GM18873 (cell line): Measurements from ENCODE around the gene ZNF253.
"Not testable (repeated sequence)": the region's sequence is repeated elsewhere in the genome, so short reads cannot be mapped to it uniquely, and the experiment has no call there.

ENCODE experiments used
- ATAC-seq: cut with Tn5 transposase; IDR thresholded peaks from one replicate; pipeline ENCODE4 v1.9.1; 2021; ENCODE audit warnings: mild to moderate bottlenecking, moderate library complexity, moderate number of reproducible peaks; ENCODE audit not compliant: unreplicated experiment, low FRiP score

ZNF253 gene

DNA sequence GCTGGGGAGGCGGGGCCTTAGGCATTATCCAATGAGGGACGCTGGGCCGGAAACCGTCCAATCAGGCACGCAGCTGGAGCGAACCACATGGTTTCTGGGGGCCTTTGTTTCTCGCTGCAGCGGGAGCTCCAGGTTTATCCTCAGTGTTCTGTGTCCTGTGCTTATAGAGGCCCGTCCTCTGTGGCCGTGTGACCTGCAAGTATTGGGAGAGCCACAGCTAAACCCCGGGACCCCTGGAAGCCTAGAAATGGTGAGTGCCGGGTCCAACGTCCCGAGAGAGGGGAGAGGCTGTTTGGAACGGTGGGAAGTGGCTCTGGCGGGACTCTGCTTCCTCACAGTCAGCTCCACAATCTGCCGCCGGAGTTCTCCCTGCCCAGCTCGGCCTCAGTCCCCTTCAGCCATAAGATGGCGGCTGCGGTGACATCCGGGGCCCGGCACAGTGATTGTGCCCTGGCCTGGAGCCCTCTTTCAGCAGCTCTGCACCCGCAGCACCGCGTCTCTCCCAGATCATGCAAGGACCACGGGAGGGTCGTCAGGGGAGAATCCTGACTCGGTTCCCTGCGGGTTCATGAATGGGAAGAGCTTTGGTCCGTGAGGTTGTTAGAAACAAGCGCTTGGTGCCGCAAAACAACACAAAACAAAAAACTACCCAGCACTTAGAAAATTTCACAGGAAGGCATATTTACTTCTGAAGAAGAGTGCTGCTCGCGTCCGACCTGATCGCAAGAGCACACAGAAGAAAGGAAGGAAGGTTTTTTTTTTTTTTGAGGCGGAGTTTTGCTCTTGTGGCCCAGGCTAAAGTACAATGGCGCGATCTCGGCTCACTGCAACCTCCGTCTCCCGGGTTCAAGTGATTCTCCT, at the start of gene ZNF253:
Gene ZNF253 (plus strand): TSS at position 133 of the 861 bp plus-strand sequence. CDS start 115 bp downstream, at position 248.
- peak; percentile 91 for ATAC-seq

DNA sequence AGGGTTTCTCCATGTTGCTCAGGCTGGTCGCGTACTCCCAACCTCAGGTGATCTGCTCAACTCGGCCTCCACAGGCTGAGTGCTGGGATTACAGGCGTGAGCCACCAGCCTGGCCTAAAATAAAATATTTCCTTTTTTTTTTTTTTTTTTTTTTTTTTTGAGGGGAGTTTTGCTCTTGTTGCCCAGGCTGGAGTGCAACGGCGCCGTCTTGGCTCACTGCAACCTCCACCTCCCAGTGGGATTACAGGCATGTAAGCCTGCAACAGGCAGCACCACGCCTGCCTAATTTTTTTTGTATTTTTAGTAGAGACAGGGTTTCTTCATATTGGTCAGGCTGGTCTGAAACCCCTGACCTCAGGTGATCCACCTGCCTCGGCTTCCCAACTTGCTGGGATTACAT, 49.0 kb upstream of the ZNF253 start:
- no peak for ATAC-seq

DNA sequence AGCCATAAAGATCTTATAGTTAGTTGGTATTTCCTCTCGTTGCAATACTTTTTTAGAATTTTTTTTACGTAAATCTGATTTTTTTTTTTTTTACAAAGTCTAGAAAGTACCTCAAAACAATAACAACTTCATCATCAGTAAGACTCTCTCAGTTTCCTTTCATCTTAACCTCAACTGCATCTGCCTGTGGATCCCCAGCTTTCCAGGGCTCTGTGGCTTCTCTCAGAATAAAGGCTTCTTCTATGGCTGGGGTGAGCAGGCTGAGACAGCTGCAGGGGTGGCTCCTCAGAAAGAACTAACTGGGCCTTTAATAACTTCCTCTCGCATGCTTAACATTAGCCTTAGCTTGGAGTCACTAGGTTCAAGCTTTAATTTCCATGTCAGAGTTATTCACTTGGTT, 48.3 kb upstream of the ZNF253 start:
- ATAC-seq: no peak

DNA sequence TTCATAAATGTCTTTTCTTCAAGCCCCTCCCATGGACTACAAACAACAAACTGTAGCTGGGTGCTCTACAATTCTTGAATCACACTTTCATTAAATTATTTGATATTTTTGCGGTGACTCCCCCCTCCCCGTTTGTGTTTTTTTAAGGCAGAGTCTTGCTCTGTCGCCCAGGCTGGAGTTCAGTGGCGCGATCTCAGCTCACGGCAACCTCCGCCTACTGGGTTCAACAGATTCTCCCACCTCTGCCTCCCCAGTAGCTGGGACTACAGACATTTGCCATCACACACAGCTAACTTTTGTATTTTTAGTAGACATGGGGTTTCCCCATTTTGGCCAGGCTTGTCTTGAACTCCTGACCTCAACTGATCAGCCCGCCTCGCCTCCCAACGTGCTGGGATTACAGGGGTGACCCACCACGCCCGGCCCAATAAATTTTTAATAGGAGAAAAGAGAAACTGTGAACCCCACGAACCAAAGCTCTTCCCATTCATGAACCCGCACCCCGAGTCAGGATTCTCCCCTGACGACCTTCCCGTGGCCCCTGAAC, 44.8 kb upstream of the ZNF253 start:
- no peak for ATAC-seq

DNA sequence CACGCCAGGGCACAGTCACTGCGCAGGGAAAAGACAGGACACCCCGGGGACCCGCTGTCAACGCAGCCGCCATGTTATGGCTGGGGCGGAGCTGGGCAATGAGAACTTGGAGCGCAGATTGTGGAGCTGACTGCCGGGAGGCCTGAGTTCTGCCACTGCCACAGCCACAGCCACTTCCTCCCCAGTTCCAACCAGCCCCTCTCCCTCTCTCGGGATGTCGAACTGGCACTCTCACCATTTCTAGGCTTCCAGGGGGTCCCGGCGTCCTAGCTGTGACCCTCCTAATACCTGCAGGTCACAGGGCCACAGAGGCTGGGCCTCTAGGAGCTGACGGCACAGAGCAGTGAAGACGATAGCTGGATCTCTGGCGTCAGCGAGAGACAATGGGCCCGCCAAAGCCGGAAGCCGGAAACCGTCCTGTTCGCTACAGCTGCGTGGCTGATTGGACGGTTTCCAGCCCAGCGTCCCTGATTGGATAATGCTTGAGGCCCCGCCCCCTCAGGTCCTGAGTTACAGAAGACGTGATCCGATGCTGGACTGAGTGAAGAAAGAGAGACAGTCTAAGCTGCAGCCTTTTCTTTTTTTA, 44.2 kb upstream of the ZNF253 start, which contains the start of gene ZNF506:
Gene ZNF506 (minus strand): TSS at position 385 of the 586 bp plus-strand sequence. CDS start 147 bp downstream, at position 238.
- ATAC-seq: peak; percentile 76

DNA sequence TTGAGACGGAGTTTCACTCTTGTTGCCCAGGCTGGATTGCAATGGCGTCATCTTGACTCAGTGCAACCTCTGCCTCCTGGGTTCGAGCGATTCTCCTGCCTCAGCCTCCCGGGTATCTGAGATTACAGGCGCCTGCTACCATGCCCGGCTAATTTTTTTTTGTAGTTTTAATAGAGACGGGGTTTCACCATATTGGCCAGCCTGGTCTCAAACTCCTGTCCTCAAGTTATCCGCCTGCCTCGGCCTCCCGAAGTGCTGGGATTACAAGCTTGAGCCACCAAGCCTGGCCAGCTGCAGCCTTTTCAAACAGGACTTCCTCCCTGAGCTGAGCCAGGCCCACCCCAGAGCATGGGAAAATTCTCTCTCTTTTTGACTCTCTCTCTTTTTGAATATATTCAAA, 43.7 kb upstream of the ZNF253 start:
- ATAC-seq: not testable (repeated sequence)

DNA sequence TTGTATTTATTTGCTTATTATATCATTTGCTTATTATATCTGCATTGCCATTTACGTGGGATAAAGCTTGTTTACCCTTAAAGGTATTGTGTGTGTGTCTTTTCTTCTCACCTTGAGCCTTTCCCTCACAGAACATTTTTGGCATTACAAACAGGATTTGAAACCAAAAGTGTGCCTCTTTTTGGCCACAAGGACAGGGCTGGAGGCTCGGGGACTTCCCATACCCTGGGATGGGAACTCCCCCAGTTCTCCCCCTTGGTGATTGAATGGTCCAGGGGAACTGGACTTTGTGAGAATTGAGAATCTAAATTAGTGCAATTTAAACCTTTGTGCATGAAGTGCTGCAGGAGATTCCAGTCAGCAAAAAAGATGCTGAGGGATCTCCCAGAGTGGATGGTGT, 41.8 kb upstream of the ZNF253 start:
- no peak for ATAC-seq

DNA sequence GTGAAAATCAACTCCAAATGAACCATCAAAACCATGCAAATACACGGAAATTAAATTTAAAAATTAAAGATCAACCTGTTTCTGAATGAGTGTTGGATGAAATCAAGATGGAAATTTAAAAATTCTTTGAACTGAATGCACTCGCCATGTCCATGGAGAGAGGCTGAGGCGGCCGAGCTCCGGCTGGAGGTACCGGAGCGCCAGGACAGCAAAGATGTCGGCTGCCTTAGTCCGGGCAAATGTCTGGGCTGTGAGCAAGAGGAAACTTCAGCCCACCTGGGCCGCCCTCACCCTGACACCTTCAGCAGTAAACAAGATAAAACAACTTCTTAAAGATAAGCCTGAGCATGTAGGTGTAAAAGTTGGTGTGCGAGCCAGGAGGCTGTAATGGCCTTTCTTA, 38.8 kb upstream of the ZNF253 start:
- no peak for ATAC-seq

DNA sequence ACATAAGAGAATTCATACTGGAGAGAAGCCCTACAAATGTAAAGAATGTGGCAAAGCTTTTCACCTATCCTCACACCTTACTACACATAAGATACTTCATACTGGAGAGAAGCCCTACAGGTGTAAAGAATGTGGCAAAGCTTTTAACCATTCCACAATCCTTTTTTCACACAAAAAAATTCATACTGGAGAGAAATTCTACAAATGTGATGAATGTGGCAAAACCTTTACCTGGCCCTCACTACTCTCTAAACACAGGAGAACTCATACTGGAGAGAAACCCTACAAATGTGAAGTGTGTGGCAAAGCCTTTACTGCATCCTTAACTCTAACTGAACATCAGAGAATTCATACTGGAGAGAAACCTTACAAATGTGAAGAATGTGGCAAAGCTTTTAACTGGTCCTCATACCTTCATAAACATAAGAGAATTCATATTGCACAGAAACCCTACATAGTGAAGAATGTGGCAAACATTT, 30.1 kb upstream of the ZNF253 start:
- ATAC-seq: no peak

DNA sequence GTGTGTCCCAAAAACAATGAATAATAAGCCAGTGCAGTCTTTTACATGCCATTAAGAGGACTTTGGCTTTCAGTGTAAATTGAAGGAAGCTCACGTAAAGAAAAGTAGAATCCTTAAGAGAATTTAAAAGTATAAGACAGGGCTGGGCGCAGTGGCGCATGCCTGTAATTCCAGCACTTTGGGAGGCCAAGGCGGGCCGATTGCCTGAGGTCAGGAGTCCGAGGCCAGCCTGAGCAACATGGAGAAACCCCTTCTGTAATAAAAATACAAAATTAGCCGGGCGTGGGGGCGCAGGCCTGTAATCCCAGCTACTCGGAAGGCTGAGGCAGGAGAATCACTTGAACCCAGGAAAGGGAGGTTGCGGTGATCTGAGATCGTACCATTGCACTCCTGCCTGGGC, 17.9 kb upstream of the ZNF253 start:
- no peak for ATAC-seq

DNA sequence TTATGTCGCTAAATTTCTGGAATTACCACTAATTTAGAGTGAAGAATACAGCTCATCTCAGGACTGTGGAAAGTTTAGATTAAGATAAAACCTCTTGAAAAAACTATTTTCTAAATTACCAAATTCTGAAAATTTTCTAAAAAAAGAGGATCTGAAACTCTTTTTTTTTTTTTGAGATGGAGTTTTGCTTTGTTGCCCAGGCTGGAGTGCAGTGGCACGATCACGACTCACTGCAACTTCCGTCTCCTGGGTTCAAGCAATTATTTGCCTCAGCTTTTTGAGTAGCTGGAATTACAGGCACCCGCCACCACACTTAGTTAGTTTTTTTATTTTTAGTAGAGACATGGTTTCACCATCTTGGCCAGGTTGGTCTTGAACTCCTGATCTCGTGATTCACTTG, 16.6 kb upstream of the ZNF253 start:
- no peak for ATAC-seq

DNA sequence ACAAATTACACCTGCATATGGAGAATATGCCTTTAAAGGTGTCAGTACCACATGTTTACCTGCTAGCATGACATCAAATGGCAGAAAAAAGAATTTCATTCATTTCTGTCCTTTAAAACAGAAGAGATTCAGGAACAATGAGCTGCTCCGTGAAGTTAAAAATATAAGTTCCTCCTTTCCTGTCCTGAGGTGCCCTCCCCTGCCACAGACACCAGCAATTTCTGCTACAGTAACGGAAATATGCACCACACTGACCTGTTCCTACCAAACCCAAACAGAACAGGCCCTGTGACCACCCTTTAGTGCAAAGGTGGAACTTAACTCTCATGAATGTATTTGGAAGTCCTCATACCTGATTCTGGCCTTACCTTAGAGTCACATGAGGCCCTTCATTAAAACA, 13.9 kb upstream of the ZNF253 start:
- ATAC-seq: not testable (repeated sequence)

DNA sequence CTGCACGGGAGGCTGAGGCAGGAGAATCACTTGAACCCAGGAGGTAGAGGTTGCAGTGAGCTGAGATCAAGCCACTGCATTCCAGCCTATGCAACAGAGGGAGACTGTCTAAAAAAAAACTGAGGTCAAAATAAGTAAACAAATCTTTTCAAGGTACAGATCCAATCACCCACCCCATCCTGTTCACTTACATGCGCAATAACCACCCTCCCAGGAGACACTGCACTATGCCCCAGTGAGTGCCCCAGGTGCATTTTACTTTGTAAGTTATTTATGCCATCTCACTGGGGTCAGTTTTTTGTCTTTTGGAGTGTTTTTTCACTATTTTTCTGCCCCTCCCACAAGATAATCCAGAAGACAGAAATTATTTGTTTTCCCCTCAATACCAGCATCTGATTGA, 6.9 kb upstream of the ZNF253 start:
- no peak for ATAC-seq

DNA sequence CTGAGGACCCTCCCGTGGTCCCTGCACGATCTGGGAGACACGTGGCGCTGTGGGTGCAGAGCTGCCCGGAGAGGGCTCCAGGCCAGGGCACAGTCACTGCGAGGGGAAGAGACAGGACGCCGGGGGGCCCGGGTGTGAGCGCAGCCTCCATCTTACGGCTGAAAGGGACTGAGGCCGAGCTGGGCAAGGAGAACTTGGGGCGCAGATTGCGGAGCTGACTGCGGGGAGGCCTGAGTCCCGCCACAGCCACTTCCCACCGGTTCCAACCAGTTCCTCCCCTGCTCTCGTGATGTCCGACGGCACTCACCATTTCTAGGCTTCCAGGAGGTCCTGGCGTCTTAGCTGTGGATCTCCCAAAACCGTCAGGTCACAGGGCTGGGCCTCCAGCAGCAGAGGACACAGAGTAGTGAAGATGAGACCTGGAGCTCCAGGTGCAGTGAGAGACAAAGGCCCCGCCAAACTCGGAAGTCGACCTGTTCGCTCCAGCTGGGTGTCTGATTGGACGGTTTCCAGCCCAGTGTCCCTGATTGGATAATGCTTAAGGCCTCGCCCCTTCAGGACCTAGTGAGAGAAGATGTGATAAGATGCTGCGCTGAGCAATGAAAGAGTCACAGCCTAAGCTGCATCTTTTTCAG, 4.8 kb upstream of the ZNF253 start:
- ATAC-seq: no peak

DNA sequence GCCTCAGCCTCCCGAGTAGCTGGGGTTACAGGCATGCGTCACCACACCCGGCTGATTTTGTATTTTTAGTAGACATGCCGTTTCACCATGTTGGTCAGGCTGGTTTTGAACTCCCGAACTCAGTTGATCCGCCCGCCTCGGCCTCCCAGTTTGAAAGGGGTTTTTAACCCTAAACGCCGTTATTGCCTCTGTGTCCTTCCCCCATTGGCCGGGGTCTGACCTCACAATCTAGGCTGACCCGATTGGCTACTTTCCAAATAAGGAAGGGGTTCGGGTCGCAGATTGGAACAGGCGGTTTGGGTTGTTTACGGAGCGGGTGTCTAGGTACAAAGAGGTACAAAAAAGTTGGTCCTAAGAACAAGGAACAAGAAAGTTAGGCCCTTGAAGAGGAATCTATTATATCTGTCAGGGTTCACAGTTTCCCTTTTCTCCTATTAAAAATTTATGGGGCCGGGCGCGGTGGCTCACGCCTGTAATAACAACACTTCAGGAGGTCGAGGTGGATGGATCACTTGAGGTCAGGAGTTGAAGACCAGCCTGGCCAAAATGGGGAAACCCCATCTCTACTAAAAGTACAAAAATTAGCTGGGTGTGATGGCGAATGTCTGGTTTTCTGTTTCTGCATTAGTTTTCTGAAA, 1.0 kb downstream of the ZNF253 start:
- ATAC-seq: no peak

DNA sequence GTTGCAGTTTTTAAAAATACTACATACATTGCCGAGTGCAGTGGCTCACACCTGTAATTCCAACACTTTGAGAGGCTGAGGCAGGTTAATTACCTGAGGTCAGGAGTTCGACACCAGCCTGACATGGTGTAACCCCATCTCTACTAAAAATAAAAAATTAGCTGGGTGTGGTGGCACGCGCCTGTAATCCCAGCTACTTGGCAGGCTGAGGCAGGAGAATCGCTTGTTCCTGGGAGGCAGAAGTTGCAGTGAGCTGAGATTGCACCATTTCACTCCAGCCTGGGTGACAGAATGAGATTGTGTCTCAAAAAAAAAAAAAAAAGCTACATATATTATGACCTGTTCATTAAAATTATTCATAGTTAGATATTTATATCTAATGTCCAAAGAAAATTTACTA, 4.4 kb downstream of the ZNF253 start:
- not testable (repeated sequence) for ATAC-seq

DNA sequence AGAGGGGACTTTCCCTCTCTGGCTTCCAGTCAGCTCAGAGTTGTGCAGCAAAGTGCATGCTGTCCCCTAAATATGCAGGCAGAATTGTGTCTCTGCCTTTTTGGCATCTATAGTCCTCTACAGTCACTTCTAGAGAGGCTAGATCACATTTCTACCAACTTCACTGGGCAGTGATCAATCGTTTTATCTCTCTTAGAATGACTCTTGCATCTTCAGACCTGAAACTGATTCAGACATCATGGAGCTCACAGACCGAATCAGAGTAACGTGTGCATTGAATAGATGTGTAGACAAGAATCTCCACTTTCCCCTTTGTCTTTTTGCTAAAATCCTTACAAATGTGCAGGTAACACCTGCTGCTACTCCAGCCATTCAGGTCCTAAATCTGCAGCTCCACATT, 6.2 kb downstream of the ZNF253 start:
- no peak for ATAC-seq

DNA sequence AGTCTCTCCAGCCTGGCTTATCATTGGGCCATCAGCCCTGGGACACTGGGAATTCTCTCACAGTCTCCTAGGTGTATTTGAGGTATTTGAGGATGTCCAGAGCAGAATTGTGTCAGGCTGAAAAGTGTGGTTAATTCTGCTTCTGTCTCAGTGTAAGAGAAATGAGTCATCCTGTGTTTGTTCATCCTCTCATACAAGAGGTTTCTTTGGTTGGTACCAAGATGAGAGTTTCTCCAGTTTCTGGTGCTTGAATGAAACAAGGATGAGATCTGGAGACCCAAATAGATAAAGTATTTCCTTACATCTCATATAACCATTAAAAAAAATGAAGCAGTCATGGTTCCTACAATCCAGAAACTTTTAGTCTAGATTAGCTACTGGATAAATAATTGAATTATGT, 7.7 kb downstream of the ZNF253 start:
- no peak for ATAC-seq

DNA sequence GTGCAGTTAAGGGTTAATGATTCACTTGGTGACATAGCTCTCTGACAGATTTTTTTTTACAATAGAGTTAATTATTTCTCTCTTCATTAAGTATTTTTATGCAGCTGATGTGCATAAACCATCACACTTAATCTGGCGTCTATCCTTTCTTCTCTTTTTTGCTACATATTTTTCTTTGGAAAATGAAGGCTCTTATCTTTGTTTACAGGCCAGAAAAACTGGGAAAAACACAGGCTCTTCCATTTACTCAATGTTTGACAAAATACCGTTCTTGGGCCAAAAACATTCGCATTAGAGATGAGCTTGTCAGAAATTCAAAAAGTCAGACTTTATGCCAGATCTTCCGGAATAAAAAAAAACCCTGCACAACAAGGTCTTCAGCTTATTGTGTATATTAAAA, 12.0 kb downstream of the ZNF253 start:
- no peak for ATAC-seq

DNA sequence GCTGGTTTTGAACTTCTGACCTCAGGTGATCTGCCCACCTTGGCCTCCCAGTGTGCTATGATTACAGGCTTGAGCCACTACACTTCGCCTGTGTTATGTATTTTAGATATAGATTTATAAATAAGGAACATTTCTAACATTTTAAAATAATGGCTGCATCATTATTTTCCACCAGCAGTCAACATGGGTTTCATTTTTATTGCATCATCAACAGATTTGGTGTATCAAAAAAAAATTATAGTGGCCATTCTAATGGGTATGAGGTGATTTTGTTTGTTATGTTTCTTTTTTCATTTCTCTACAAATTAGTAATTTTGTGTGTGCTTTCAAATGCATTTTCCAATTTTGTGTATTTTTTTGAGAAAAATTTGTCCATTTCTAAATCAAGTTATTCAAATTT, 18.9 kb downstream of the ZNF253 start:
- ATAC-seq: no peak
